HG02571 (cell line): ENCODE results near the gene CBLB.

ENCODE experiments used
- ATAC-seq: cut with Tn5 transposase; IDR thresholded peaks from one replicate; pipeline ENCODE4 v1.9.1; 2021; ENCODE audit warnings: mild to moderate bottlenecking, moderate library complexity; ENCODE audit not compliant: unreplicated experiment

CBLB gene

DNA sequence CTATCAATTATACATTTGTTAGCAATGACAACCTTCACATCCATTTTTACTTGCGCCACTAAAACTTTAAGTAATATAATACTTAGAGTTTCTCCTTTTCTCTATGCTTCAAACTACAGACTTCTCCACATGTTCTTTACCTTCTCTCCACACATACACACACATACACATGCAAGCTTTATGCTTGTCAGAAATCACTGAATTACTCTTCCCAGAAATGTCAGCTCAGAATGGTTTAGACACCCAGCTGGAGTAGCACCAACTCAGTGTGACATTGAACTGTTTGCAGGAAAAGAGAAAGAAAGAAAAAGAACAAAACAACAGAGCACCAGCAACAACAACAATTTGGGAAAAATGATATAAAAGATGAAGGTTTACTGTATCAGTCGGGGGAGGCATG lies 20.9 kb downstream of the CBLB start:
- no peak for ATAC-seq

- no peak for ATAC-seq
Observed at GRCh38 chr3:105847452-105847851, 21.4 kb downstream of the CBLB start.

DNA sequence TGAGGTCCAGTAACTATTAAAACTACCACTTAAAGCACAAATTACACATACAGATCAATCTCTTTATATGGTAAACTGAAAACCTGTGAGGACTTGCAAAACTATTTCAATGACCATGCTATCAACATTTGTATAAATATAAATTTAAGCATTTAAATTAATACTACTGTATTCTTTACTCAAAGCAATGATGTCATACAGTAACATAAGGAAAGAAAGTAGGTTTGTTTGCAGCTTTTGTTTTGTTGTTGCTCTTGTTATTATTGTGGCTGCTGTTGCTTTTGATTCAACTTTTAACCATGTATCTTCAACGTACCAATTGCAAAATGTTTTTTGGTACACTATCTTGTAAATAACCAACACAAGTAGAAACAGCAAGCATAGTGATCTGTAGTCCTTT lies 22.0 kb downstream of the CBLB start:
- no peak for ATAC-seq

DNA sequence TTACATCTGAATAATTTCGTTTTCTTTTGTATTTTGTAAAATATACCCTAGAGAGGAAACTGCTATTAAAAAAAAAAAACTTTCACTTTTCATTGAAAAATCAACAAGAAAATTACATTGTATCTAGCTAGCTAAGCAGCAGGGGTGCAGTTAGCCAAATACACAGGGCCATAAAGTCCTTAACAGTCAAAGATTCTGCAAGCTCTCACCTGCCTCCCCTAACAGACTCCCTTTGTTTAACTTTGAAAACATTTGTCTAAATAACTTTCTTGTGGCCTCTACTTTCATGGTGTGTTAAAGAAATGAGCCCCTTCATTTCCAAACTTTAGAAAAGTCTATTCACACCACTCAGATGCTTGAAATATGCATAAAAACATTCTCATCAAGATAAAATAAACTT lies 23.3 kb downstream of the CBLB start:
- ATAC-seq, result no peak

DNA sequence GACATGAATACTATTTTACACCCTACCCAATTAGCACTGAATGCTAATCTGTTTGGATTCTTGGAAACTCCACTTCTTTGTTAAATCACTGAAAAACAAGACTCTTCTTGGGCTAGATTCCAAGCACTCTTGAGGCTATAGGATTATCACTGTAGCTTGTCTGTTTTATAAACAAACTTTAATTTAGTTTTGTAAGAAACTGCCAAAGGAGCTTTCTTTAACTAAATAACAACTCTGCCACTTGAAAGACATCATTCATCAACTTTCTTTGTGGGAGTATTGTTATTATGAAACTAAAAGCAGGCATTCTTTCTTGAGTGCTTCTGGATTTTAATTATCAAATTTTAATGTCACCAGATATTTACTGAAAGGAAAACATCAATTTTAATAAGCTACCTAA lies 24.1 kb downstream of the CBLB start:
- ATAC-seq, result no peak

DNA sequence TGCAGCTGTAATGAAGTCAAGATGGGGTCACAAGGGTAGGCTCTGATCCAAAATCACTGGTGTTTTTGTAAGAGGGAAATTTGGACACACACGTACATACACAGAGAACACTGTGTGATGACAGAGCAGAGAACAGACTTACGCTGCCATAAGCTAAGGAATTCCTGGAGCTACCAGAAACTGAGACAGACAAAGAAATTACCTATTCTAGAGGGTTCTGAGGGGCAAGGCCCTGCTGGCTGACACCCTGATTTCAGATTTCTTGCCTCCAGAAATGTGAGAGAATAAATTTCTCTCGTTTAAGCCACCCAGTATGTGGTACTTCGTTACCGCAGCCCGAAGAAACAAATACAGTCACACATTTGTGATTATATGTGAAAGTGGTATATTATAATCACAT lies 24.8 kb downstream of the CBLB start:
- no peak for ATAC-seq

DNA sequence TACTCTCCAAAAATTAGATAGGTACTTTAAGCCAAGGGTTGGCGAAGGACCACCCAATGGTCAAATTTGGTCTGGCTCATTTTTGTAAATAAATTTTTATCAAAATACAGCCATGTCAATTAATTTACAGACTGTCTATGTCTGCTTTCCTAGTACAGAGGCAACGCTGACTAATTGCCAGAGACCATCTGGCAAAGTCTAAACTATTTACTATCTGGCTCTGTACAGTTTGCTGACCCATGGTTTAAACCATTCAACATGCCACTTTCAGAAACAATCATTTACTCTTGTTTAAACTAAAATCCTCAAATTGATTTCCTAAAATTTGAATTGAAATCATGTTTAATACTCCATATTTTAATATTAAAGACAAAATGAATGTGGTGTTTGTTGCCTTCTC lies 25.9 kb downstream of the CBLB start:
- no peak for ATAC-seq

DNA sequence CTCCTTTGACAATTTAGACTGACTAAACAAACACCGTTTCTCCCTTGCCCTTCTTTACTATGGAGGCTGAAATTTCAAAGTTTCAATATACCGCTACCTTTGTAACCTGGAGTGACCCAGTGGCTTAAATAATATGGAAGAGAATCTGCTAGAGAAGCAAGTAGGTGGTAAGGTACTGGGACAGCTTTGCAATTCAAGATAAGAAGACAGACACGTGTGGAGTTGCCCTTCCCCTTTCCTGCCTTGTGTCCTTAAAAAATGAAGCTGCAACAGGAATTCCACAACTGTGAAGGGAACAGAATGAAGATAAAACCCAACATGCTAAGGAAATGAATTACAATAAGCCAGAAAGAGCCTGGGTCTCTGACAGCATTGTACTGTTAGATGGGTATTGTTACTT lies 26.4 kb downstream of the CBLB start:
- no peak for ATAC-seq

DNA sequence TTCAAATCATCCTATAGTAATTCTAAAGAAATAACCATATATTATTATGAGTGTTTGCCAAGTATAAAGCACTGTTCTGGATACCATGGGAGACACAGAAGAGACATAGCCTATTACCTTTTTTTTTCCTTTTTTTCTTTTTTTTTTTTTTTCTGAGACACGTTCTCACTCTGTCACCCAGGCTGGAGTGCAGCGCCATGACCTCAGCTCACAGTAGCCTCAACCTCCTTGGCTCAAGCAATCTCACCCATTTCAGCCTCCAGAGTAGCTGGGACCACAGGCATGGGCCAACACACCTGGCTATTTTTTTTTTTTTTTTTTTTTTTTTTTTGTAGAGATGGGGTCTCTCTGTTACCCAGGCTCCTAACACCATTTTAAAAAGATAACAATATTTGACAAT lies 30.9 kb downstream of the CBLB start:
- no peak for ATAC-seq

GRCh38 chr3:105837143-105837740 lies 31.6 kb downstream of the CBLB start:
- peak; percentile 85 for ATAC-seq

GRCh38 chr3:105836533-105836932 lies 32.3 kb downstream of the CBLB start:
- ATAC-seq, result peak; percentile 52

- ATAC-seq, result no peak
Observed at GRCh38 chr3:105835606-105836005, 33.2 kb downstream of the CBLB start.

DNA sequence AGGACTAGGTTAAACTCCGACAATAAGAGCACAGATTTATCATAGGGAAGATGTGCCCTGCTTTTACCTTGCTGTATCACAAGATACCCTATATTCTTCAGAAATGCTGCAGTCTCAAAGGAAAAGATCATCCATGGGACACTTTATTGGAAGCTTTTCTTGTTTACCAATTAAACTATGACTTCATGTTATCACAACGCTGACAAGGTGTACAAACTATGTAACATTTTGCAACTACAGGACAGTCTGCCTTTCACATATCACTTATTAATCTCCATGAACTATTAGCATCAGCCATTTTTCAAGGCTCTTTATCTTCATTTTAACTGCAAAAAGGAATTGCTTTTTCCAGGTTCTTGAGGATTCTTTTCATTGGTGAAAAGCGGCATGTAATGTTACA lies 34.0 kb downstream of the CBLB start:
- no peak for ATAC-seq

DNA sequence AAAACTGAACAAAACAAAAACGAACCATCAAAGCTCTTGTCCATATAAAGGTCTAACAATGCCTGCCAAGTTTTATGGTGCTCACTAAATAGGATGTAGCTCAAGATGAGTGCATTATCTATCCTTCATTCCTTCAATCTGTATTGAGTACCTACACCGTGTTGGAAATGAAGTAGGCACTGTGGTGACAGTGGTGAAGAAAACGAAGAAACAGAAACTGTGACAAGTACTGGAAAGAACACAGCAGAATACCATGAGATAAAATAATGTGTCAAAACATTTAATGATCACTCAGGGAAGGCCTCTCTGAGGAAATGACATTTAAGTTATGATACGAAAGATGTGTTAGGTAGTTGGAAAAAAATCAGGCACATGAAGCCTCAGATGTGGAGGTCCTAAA lies 36.2 kb downstream of the CBLB start:
- no peak for ATAC-seq

- ATAC-seq, result no peak
Observed at GRCh38 chr3:105830836-105831235, 38.0 kb downstream of the CBLB start.

GRCh38 chr3:105829871-105830622 lies 38.8 kb downstream of the CBLB start:
- no peak for ATAC-seq

GRCh38 chr3:105829229-105829628 lies 39.6 kb downstream of the CBLB start:
- ATAC-seq, result no peak

DNA sequence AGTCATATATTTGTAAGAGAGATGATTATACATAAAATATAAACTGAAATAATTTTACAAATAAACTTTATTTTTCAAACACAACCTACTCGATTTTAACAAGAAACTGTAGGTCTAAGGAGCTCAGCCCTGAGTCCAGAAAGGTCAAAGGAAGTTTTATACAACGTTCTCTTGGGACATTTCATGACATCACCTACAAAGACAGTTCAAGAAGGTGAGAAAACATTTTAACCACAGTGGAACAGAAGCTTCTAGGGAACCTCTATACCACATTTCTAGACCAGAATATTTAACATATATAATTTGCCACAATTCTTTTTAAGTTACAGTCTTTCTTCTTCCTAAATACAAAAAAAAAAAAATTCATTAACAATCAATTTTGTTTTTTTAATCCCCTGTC lies 40.1 kb downstream of the CBLB start:
- no peak for ATAC-seq

DNA sequence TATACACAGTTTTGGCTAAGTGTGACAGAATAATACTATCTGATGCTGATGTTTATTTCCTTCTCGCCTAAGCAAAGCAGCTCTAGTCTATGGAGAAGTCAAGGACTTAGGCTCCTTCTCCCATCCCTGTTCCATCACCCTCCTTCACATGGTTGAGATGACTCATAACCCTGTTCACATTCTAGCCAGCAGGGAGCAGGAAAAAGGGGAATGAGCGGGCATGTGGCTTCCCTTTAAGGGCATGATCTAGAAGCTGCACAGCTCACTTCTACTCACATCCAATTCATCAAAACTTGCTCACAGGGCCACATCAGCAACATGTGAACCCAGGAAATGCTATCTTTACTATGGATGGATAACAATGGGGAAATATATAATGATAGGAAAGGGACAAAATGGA lies 40.9 kb downstream of the CBLB start:
- ATAC-seq, result no peak

DNA sequence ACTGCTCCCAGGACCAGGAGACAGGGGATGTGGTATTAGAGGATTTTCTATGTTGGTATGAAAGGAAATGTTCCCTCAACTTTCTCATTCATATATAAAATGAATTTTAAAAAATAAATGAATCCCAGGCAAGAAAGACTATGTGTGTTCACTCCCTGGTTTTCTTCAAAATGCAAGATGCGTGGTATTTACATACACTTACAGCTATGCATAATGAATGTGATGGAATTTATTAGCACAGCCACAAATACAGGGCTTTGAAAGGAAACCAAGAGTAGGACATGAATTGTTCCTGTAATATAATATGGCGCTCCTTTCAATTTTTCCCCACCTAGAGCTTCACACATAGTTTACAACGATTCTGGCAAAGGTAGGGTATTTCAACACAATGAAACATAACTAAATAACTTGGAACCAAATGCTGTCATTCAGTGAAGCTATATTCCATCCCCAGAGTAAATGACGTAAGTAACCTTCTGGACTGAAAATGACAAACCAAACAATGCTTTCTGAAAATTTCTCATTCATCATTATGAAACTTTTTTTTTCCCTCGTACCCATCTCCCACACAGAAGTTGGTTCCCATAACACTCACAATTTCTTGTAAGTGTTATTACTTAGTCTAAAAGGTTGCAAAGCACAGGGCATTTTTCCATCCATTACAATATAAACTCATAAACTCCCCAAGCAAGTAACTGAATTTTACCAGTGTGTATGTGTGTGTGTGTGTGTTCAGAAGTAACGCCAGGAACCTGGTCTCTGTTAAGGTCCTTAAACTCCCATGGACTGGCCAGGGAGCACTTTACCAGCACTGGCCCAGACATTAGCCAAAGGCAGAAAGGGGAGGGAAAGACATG lies 41.8 kb downstream of the CBLB start:
- ATAC-seq, result no peak

GRCh38 chr3:105824129-105824528 lies 44.7 kb downstream of the CBLB start:
- ATAC-seq, result no peak
